Kasumi-1 (cell line): ENCODE data around the gene KCNJ4.

ENCODE experiments used
- DNase-seq, 2 experiments: peaks; one replicate each; lab custom pipeline; 2025; lab: John Stamatoyannopoulos, UW

The KCNJ4 gene

DNA sequence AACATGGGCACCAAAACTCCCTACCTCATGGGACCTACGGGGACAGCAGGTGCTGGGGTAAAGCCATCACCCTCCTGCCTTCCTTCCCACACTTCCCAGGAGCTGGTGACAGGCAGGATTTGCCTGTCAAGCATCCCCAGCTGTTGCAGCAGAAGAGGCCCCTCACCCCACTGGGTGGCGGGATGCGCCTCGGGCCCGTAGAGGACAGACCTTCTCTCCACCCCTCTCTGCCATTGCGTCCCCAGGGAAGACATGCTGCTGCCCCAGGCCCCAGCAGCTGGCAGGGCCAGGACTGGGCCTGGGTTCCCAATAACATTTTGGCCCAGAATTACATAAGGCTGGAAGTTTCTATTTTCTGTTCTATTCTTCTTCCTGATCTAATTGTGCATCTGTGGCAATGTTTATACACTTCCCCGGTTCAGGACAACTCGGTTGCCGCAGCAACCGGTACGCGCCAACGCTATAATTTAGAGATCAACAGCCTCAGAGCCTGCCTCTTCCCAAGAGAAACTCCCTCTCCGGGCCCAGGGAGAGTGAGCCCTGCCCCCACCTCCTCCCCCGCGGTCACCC is 25.4 kb downstream of the KCNJ4 start:
- no peak for DNase-seq

DNA sequence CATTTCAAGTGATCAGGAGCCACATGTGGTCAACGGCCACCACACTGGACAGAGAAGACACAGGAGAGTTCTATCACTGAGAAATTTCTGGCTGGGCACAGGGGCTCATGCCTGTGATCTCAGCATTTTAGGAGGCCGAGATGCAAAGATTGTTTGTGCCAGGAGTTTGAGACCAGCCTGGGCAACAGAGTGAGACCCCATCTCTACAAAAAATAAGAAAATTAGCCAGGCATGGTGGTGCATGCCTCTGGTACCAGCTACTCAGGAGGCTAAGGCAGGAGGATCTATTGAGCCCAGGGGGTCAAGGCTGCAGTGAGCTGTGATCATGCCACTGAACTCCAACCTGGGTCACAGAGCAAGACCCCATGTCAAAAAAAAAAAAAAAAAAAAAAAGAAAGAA is 26.3 kb downstream of the KCNJ4 start:
- DNase-seq, result no peak

GRCh38 chr22:38427940-38428339 is 27.1 kb downstream of the KCNJ4 start:
- no peak for DNase-seq

GRCh38 chr22:38427465-38427864 is 27.5 kb downstream of the KCNJ4 start:
- DNase-seq, result no peak

GRCh38 chr22:38426628-38427027 is 28.4 kb downstream of the KCNJ4 start:
- DNase-seq, result no peak

GRCh38 chr22:38424525-38425080 is 30.4 kb downstream of the KCNJ4 start:
- DNase-seq, result no peak

DNA sequence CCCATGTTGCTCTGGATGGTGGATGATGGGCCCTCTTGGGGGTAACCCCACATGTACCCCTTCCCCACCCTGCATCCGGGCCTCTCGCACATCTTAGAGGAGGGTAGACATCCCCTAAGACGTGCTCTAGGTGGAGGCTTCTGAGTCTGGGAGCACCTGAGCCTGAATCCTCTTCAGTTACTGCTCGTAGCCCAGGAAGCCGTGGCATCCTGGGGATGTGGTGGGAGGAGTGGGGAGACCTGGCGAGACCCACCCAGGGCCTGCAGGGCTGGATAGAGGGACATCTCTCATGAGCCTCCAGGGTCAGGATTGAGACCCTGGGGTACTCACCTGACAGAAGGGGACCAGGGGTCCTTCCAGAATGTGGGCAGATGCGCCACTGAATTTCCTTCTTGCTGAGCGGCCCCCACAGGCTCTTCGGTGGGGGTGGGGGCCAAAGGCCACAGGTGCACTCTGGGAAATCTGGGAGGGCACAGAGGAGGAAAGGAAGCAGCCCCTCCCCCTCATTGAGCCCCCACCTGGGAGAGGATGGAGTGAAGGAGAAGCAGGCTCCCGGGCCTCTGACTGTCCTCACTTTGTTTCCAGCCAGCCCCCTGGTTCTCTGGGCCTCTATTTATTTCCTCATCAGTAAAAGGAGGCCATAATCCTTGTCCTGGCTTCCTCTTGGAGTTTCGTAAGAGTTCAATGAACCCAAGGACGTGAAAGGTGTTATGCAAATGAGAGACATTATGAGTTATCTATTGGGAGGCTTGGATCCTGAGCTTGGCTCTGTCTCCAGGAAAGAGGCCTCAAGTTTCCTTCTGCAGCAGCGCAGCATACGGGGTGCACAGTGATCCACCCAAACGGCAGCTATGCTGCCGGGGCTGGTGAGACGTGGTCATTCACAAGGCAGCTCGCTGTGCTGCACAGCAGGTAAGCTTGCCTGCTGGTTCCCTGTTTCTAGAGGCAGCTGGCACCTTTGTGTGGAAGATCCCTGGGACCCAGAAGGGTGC is 31.2 kb downstream of the KCNJ4 start:
- no peak for DNase-seq

DNA sequence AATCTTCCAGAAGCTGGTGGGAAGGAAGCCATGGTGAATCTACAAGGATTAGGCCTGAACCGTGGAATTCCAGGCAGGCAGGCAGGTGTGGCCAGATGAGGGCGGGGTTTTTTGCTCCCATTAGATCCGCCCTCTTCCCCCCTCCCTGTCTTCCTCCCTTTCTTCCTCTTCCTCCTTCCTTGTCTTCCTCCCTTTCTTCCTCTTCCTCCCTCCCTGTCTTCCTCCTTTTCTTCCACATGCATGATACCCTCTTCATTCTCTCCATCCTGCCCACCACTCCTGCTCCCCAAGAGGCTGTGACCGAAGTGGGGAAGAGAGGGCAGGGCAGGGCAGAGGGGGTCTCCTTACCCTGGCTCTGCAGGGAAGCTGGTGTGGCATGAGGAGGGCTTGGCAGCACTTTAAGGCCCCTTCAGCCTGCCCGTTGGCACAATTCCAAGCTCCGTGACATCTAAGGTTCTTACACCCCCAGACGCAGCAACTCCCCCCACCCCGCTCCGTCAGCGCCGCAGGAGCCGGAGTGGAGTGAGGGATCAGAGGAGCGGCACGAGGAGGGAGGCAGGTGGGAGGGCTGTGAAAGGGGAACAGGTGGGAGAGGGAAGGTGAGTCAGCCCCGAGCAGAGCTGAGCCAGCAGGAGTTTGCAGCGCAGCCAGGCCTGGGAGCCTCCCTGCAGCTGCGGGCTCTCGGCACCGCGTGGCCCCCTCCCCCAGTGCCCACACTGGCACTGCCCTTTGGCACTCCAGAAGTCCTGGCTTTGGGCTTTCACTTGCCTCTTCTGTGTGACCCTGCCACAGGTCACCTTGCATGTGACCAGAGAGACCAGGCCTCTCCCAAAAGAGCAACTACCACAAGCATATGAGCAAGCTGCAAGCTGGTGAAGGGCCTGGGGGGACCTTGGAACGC is 32.1 kb downstream of the KCNJ4 start:
- no peak for DNase-seq

- DNase-seq, result no peak
These were observed 34.3 kb downstream of the KCNJ4 start for GRCh38 chr22:38420734-38421133.

- no peak for DNase-seq
These were observed 35.2 kb downstream of the KCNJ4 start for GRCh38 chr22:38419858-38420160.

DNA sequence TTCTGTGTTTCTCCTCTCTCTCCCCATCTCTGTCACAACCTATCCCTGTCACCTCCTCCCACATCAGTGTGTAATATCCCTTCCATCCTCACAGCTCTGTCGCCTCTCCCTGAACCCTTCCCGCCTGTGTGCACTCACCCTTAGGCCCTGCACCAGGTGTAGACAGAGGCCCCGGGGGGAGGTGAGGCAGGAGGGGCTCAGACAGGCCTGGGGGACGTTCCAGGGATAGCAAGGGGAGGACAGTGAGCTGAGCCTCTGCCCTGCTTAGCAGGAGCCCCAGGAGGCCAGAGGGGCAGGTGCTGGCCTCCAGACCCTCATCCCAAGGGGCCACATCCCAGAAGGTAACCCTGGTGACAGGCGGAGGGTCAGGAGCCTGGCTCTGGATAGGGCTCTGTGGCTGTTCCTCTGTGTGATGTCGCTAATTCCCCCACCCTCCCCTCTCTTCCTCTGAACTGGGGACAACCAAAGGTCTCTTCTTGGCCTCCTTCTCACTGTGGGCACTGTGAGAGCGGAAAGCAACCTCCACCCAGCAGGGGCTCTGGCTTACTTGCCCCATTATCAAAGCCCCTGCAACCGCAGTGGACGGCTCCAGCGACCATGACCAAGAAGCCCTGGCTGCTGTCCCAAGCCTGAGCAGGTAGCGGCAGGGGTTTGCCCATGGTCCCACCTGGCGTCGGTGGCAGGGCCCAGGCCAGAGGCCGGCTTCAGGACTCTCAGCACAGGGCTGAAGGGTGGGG is 35.7 kb downstream of the KCNJ4 start:
- no peak for DNase-seq

DNA sequence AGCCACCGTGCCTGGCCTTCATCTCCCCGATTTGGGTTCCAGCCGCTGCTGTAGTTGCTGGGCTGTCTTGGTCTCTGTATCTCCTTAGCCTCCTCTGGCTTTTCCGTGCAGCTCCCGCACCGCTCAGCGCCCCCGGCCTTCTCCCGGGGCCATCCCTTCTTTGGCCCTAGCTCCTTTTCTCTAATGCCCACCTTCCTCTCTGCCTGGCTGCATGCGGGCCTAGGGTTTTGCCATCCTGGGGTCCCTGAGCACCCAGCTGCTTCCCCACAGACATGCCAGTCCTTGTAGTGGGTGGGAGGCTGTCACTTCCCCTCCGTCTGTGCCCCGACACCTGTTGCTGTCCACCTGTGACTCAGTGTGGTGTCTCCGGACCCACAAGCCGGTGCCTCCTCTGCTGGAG is 36.4 kb downstream of the KCNJ4 start:
- no peak for DNase-seq

DNA sequence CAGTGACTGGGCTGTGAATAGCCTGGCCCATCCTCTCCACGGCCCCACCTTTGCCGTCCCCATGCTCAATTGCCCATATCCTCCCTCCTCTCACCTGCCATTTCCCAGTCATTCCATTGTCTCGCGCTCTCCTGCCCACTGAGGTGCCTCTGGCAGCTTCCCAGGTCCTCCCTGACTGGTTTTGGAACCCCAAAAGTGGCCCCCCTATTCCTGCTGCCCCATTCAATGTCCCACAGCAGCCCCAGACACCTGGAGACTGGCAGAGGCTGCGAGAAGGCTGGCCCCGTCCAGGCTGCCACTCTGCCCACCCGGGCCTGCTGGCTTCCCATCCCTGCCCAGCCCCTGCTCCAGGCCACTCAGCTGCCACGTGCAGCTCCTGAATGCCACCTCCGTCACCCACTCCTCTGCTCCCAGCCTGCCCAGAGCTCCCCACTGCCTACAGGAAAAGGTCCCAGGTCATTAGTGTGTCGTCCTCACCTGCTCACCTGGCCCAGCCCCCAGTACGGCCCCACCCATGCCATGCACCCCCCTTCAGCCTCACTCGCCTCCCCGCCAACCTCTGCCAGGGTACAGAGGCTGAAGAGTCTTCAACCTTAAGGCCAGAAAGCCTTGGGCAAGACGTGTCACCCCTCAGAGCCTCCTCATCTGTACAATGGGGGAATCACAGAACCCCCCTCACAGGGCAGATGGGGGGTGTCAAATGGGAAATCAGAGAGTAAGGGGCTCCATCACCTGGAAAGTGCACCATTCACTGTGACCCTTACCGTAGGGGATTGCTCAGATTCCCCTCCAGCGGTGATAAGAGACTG is 37.5 kb downstream of the KCNJ4 start:
- DNase-seq, result no peak

DNA sequence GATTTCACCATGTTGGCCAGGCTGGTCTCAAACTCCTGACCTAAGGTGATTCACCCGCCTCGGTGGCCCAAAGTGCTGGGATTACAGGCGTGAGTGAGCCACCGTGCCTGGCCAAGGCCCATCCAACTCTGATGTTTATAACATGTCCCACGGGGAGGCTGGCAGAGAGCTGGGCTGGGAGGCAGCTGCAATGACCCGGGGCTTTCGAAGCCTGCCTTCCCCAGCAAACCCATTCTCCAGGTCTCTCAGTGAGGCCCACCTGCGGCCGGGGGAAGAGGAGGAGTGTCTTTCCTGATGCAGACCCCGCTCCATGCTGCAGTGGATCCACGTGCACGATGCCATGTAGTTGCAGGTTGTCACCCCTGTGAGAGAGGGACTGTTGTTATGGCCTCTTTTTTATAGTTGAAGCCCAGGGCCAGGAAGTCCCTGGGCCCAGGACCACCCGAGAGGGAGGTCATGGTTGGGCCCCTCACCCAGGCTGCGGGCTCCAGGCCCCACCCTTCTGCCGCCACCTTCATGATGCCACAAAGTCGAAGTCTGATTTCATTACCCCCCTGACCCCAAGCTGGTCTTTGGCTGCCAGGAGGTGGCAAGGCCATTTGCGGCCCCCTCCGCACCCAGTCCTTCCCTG is 38.3 kb downstream of the KCNJ4 start:
- no peak for DNase-seq

DNA sequence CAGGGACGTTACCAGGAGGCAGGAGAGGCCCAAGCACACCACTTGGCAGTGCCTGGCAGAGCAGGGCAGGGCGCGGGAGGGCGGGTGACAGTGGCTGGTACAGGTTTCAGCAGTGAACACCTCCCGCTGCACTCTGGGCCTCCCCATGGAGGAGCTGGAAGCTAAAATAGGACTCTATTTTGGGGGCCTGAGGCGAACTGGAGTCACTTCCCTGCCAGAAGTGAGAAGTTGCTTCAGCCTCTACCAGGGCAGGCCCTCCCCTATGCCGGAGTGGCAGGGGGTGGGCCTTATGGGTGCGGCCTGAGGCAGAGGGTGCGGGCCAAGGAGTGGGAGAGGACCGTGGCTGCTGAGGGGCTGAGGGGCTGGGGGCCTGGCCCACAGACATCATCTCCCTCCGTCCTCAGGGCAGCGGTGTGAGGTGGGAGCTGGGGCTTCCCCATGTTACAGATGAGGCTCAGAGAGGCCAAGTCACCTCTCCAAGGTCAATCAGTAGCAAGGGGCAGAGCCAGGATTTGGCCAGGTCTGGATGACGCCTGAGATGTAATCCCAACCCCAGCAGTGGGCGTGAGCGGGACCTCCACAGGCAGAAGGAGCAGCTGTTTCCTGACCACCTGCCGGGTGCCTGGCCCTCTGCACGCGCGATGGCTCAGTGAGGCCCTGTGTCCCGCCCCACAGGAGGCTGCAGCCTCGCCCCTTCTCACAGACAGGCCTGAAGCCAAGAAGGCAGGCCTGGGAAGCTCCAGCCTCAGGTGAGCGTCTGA is 39.3 kb downstream of the KCNJ4 start:
- no peak for DNase-seq

DNA sequence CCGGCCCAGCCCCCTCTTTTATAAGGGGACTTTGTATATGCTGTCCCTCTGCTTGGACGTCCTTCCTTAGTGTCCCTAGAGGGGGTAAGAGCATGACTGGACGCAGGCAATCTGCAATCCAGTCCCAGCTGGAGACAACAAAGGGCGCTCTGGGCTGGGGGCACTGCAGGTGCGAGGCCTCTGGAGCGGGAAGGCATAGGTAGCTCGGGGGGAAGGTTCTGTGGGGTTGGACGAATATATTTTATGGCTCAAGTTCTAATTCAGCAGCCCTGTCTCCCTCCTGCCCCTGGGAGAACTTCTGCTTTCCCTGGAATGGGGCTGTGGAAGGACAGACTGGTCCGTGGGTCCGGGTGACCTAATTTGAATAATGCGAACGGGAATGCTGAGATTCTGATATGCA is 40.0 kb downstream of the KCNJ4 start:
- no peak for DNase-seq

GRCh38 chr22:38414009-38414395 is 41.0 kb downstream of the KCNJ4 start:
- no peak for DNase-seq

- no peak for DNase-seq
These were observed 41.7 kb downstream of the KCNJ4 start for GRCh38 chr22:38413085-38414008.
